H1 (cell line): ENCODE results near the gene SCMH1. TPM values are rescaled to one million over a fixed set of nuclear protein-coding genes. Genes with fewer than 3 reads are reported as not detected.

Source experiments
- CTCF ChIA-PET: fragments of 300-600 bp; sonication (Branson Sonifier 250); formaldehyde crosslinking; loops from one replicate; lab custom pipeline; 2021; ENCODE audit not compliant: partially characterized antibody; lab: Charles Lee
- POLR2A ChIA-PET: fragments of 300-600 bp; sonication (Branson Sonifier 250); formaldehyde crosslinking; loops from one replicate; lab custom pipeline; 2021; ENCODE audit warnings: inconsistent platforms; ENCODE audit not compliant: partially characterized antibody; lab: Charles Lee
- DNase-seq, 2 experiments: peaks; one replicate each; pipeline versions ENCODE4 v3.0.0 to v3.0.0-alpha.2; 2010 to 2022; ENCODE audit warnings: low spot score in 2 of 2, low read depth in 1 of 2, mixed read lengths in 1 of 2
- FAIRE-seq: peaks from 2 replicates; lab custom pipeline; 2011; peaks lifted over from hg19 to GRCh38; lab: Jason Lieb, UNC
- H2AFZ ChIP-seq: 2 replicates; pipeline ENCODE4 v1.8.1; 2012; ENCODE audit warnings: low read length, inconsistent platforms
- H2AK5ac ChIP-seq: 2 replicates; pipeline ENCODE4 v1.6.1; 2013; ENCODE audit warnings: low read depth, low read length
- H2BK120ac ChIP-seq: replicated peaks from 2 replicates; pipeline ENCODE3; 2013; ENCODE audit warnings: low read depth, low read length, inconsistent platforms
- H2BK12ac ChIP-seq: 2 replicates; pipeline ENCODE4 v1.6.1; 2013; ENCODE audit warnings: low read depth, low read length
- H2BK15ac ChIP-seq: 2 replicates; pipeline ENCODE4 v1.6.1; 2013; ENCODE audit warnings: low read length
- H2BK20ac ChIP-seq: 2 replicates; pipeline ENCODE4 v1.6.1; 2013; ENCODE audit warnings: low read length
- H2BK5ac ChIP-seq: 2 replicates; pipeline ENCODE4 v1.6.1; 2013; ENCODE audit warnings: low read depth, low read length
- H3K14ac ChIP-seq: 2 replicates; pipeline ENCODE4 v1.6.1; 2013; ENCODE audit warnings: inconsistent platforms; ENCODE audit not compliant: insufficient read length
- H3K18ac ChIP-seq: 2 replicates; pipeline ENCODE4 v1.6.1; 2013; ENCODE audit warnings: low read length; ENCODE audit errors: extremely low read depth
- H3K23ac ChIP-seq: 2 replicates; pipeline ENCODE4 v1.6.1; 2013; ENCODE audit warnings: inconsistent platforms; ENCODE audit not compliant: insufficient read length
- H3K23me2 ChIP-seq: 2 replicates; pipeline ENCODE4 v1.6.1; 2013; ENCODE audit warnings: low read depth, low read length
- H3K27ac ChIP-seq: 2 replicates; pipeline ENCODE4 v1.6.1; 2011; ENCODE audit warnings: low read depth, low read length, inconsistent platforms
- H3K27me3 ChIP-seq, 4 experiments: replicated peaks in 1 of 4; 1 replicate in 1 of 4; 2 replicates in 3 of 4; pipeline versions ENCODE4 v1.6.1 to v1.8.1; 2011 to 2013; ENCODE audit warnings: low read length in 3 of 4, mild to moderate bottlenecking in 3 of 4, inconsistent platforms in 2 of 4, mixed read lengths in 2 of 4, moderate library complexity in 1 of 4; ENCODE audit not compliant: control insufficient read depth in 3 of 4, insufficient read depth in 3 of 4; ENCODE audit errors: extremely low read depth in 1 of 4
- H3K36me3 ChIP-seq, 4 experiments: 2 replicates each; pipeline versions ENCODE4 v1.6.1 to v1.8.1; 2011 to 2013; ENCODE audit warnings: mild to moderate bottlenecking in 4 of 4, low read length in 3 of 4, moderate library complexity in 2 of 4, control low read depth in 1 of 4, inconsistent platforms in 1 of 4; ENCODE audit not compliant: insufficient read depth in 4 of 4, control insufficient read depth in 2 of 4
- H3K4ac ChIP-seq: replicated peaks from 2 replicates; pipeline ENCODE3; 2013; ENCODE audit warnings: low read length, low read depth, mixed read lengths, inconsistent platforms; ENCODE audit not compliant: insufficient read length
- H3K4me1 ChIP-seq, 4 experiments: replicated peaks in 1 of 4; 1 replicate in 1 of 4; 2 replicates in 3 of 4; pipeline versions ENCODE4 v1.6.1 to v1.8.1; 2011 to 2013; ENCODE audit warnings: low read length in 3 of 4, inconsistent platforms in 2 of 4, mixed read lengths in 1 of 4; ENCODE audit not compliant: insufficient read depth in 4 of 4, control insufficient read depth in 3 of 4
- H3K4me2 ChIP-seq, 2 experiments: 2 replicates each; pipeline versions ENCODE4 v1.6.1 to v1.8.1; 2011 to 2013; ENCODE audit warnings: low read depth in 2 of 2, low read length in 2 of 2, control low read depth in 1 of 2, inconsistent platforms in 1 of 2, mild to moderate bottlenecking in 1 of 2; ENCODE audit not compliant: insufficient read depth in 1 of 2
- H3K4me3 ChIP-seq, 4 experiments: fragments of 200-600, 300-600 bp in 1 of 4; sonication (generic), shearing (Covaris generic), sonication (Bioruptor Twin) in 1 of 4; 2 replicates each; pipeline versions ENCODE4 v1.5.1 to v1.8.1; 2011 to 2016; ENCODE audit warnings: low read length in 4 of 4, low read depth in 3 of 4, control low read depth in 2 of 4, inconsistent platforms in 2 of 4, mild to moderate bottlenecking in 2 of 4, mixed read lengths in 1 of 4, moderate library complexity in 1 of 4; ENCODE audit not compliant: insufficient read depth in 2 of 4; ENCODE audit errors: extremely low read depth in 1 of 4
- H3K56ac ChIP-seq: replicated peaks from 2 replicates; pipeline ENCODE3; 2013; ENCODE audit warnings: low read depth, mild to moderate bottlenecking, mixed read lengths, low read length, inconsistent platforms; ENCODE audit not compliant: insufficient read length
- H3K79me1 ChIP-seq: 2 replicates; pipeline ENCODE4 v1.6.1; 2013; ENCODE audit warnings: low read depth, low read length, control low read depth
- H3K79me2 ChIP-seq, 2 experiments: 2 replicates each; pipeline versions ENCODE4 v1.6.1 to v1.8.1; 2012 to 2013; ENCODE audit warnings: low read length in 2 of 2, mild to moderate bottlenecking in 2 of 2, inconsistent platforms in 1 of 2; ENCODE audit not compliant: insufficient read depth in 2 of 2, control insufficient read depth in 1 of 2
- H3K9ac ChIP-seq, 4 experiments: replicated peaks in 1 of 4; 1 replicate in 1 of 4; 2 replicates in 3 of 4; pipeline versions ENCODE4 v1.6.1 to v1.8.1; 2011 to 2013; ENCODE audit warnings: low read depth in 3 of 4, low read length in 3 of 4, control low read depth in 2 of 4, mild to moderate bottlenecking in 2 of 4, moderate library complexity in 2 of 4, inconsistent platforms in 1 of 4; ENCODE audit errors: extremely low read depth in 1 of 4
- H3K9me3 ChIP-seq, 2 experiments: 2 replicates each; pipeline versions ENCODE4 v1.6.1 to v1.8.1; 2012 to 2013; ENCODE audit warnings: mild to moderate bottlenecking in 2 of 2, moderate library complexity in 2 of 2, control low read depth in 1 of 2, inconsistent platforms in 1 of 2, low read depth in 1 of 2, low read length in 1 of 2, mixed read lengths in 1 of 2; ENCODE audit not compliant: insufficient read depth in 2 of 2
- H4K20me1 ChIP-seq, 2 experiments: replicated peaks in 1 of 2; 2 replicates each; pipeline versions ENCODE3 to v1.8.1; 2011 to 2013; ENCODE audit warnings: inconsistent platforms in 2 of 2, low read length in 2 of 2, mild to moderate bottlenecking in 1 of 2; ENCODE audit not compliant: insufficient read depth in 2 of 2, control insufficient read depth in 1 of 2
- H4K5ac ChIP-seq: 2 replicates; pipeline ENCODE4 v1.6.1; 2013; ENCODE audit warnings: low read length, low read depth, mixed read lengths, inconsistent platforms; ENCODE audit not compliant: insufficient read length
- H4K8ac ChIP-seq: 2 replicates; pipeline ENCODE4 v1.8.0; 2013; ENCODE audit warnings: mild to moderate bottlenecking, moderate library complexity, low read length, inconsistent platforms; ENCODE audit not compliant: insufficient read depth; ENCODE audit errors: extremely low read depth
- H4K91ac ChIP-seq: replicated peaks from 2 replicates; pipeline ENCODE3; 2013; ENCODE audit warnings: low read length, mixed read lengths, inconsistent platforms; ENCODE audit not compliant: insufficient read length
- EGR1 ChIP-seq: IDR thresholded peaks from 2 replicates; pipeline ENCODE4 v1.6.1; 2011; ENCODE audit warnings: low read depth, low read length, borderline replicate concordance
- GABPA ChIP-seq: IDR thresholded peaks from 2 replicates; pipeline ENCODE4 v1.6.1; 2011; ENCODE audit warnings: mild to moderate bottlenecking, low read length, moderate library complexity, borderline replicate concordance; ENCODE audit not compliant: insufficient read depth
- NANOG ChIP-seq: IDR thresholded peaks from 2 replicates; pipeline ENCODE4 v1.6.1; 2011; ENCODE audit warnings: low read length, low read depth, mild to moderate bottlenecking, inconsistent platforms; ENCODE audit not compliant: insufficient read depth, poor library complexity, severe bottlenecking
- NRF1 ChIP-seq: IDR thresholded peaks from 2 replicates; pipeline ENCODE4 v1.6.1; 2011; ENCODE audit warnings: mild to moderate bottlenecking, low read depth, low read length, improper control_type of control experiment
- POLR2AphosphoS5 ChIP-seq: IDR thresholded peaks from 2 replicates; pipeline ENCODE4 v1.6.1; 2011; ENCODE audit warnings: low read depth, low read length
- RNF2 ChIP-seq: fragments of 200-900, 300-1000 bp; sonication (generic); IDR thresholded peaks from 2 replicates; pipeline ENCODE4 v1.7.1; 2016; ENCODE audit warnings: borderline replicate concordance, low read depth, mild to moderate bottlenecking, antibody characterized with exemption, low read length; ENCODE audit not compliant: poor library complexity, severe bottlenecking; ENCODE audit errors: missing control alignments
- SUZ12 ChIP-seq: fragments of 200-600 bp; sonication (generic); IDR thresholded peaks from 2 replicates; pipeline ENCODE4 v1.6.1; 2012; ENCODE audit warnings: mild to moderate bottlenecking, inconsistent platforms, low read length, moderate library complexity, mixed read lengths
- TAF7 ChIP-seq: optimal IDR thresholded peaks from 2 replicates; pipeline ENCODE3; 2011; ENCODE audit warnings: low read depth, mild to moderate bottlenecking, inconsistent platforms, low read length, moderate library complexity, borderline replicate concordance
- TBP ChIP-seq: IDR thresholded peaks from 2 replicates; pipeline ENCODE4 v1.6.1; 2011; ENCODE audit warnings: low read depth, low read length, improper control_type of control experiment
- TEAD4 ChIP-seq: IDR thresholded peaks from 2 replicates; pipeline ENCODE4 v1.6.1; 2012; ENCODE audit warnings: low read depth, low read length, inconsistent platforms, mixed read lengths
- WGBS, 2 experiments: shearing (Covaris generic) in 1 of 2; methylation state at CpG; one replicate each; pipeline versions ENCODE4 v1.1.6 to v1.1.7; 2013 to 2015; ENCODE audit warnings: low lambda C conversion rate in 2 of 2, mixed read lengths in 2 of 2, inconsistent platforms in 1 of 2, low coverage in 1 of 2, missing lambda C conversion rate in 1 of 2; ENCODE audit not compliant: insufficient replicate concordance in 2 of 2, insufficient coverage in 1 of 2, insufficient read length in 1 of 2; ENCODE audit errors: extremely low coverage in 1 of 2, missing lambda C conversion rate in 1 of 2; 5-methylcytosine and 5-hydroxymethylcytosine counted together
- polyA plus RNA-seq, 7 experiments: library from polyadenylated mRNA; depleted of rRNA in 3 of 7; stranded (reverse) in 5 of 7; unstranded in 2 of 7; fragments of >200 nt in 5 of 7; fragments of 200-250 nt in 2 of 7; gene quantifications; 1 replicate in 5 of 7; 2 replicates in 1 of 7; 4 replicates in 1 of 7; pipeline versions ENCODE4 v1.2.1 to v1.2.3, GENCODE V29; 2011 to 2013; ENCODE audit warnings: missing spikeins in 2 of 7, mixed read lengths in 2 of 7
- total RNA-seq: library from RNA; stranded (reverse); fragmentation: NEBNext Ultra II Directional; extraction: Animal tissue kit (Norgen Biotek cat#: 25700); gene quantifications from 2 replicates; pipeline ENCODE4 v1.2.1, GENCODE V29; 2021
- TF ChIP-seq, protein P1 (sequence below): IDR thresholded peaks from 2 replicates; pipeline ENCODE4 v1.6.1; 2011; ENCODE audit warnings: low read depth, mild to moderate bottlenecking, low read length; ENCODE audit not compliant: insufficient read depth

SCMH1 gene
- total and polyA plus RNA-seq, 2 of the 8 experiments (the other 6 are each of a cell fraction or from before 2014, with no cell fraction given): 16.6 to 30.7 TPM

DNA sequence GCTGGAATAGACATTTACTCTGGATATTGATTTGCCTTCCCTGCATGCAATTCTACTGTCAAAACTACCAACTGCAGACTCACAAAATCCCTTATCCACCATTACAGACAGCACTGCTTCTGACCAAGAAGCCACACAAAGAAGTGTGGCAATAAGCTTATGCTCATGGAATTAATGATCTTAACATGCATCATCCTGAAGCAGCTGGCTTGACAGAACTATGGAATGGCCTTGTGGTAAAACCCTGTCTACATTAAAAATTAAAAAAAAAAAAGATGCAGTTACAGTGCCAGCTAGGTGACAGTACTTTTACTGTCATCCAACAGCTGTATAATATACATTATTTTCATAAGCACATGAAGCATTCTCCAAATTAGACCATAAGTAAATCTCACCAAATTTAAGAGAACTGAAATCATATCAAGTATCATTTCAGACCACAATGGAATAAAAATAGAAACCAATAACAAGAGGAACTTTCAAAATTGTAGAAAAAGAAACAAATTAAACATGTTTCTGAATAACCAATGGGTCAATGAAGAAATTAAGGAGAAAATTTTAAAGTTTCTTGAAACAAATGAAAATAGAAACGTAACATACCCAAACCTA, 70.7 kb downstream of the SCMH1 start:
- Histone ChIP-seq H3K4me3 (no peak overlapping the region), H4K5ac (no peak overlapping the region), H3K27me3 (no peaks in the 10 kb centered on the region), H3K36me3 (peaks cover 0 to 13% (median 0%) of the 10 kb centered on the region in 4 experiments; a peak in 2 of 8 replicates), H2BK12ac (no peak overlapping the region), H3K23me2 (no peaks in the 10 kb centered on the region), H4K20me1 (no peaks in the 10 kb centered on the region), H2BK120ac (no peak overlapping the region), H2BK20ac (no peak overlapping the region), H4K91ac (no peak overlapping the region), H3K4me2 (no peak overlapping the region), H3K14ac (no peak overlapping the region), H3K79me1 (no peaks in the 10 kb centered on the region), H2AFZ (no peak overlapping the region), H3K4ac (no peak overlapping the region), H3K56ac (no peak overlapping the region), H2BK5ac (no peak overlapping the region), H4K8ac (no peak overlapping the region), H3K79me2 (no peaks in the 10 kb centered on the region), H3K23ac (no peak overlapping the region), H2BK15ac (no peak overlapping the region), H3K9me3 (peaks cover 18 to 24% of the 10 kb centered on the region in 2 experiments), H3K18ac (no peak overlapping the region), H2AK5ac (no peak overlapping the region), H3K27ac (no peak overlapping the region), H3K9ac (no peak overlapping the region), H3K4me1 (no peaks in the 10 kb centered on the region)
- CTCF ChIA-PET: no interaction called here
- TF ChIP-seq RNF2 (no peak), TAF7 (no peak), POLR2AphosphoS5 (no peak), NANOG (no peak), TBP (no peak), EGR1 (no peak), NRF1 (no peak), TEAD4 (no peak), GABPA (no peak), SUZ12 (no peak)
- TF ChIP-seq, protein P1, sequence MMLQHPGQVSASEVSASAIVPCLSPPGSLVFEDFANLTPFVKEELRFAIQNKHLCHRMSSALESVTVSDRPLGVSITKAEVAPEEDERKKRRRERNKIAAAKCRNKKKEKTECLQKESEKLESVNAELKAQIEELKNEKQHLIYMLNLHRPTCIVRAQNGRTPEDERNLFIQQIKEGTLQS: no peak
- WGBS, 2 experiments: 0% methylated on average over 1 of the region's 1 CpG; no CpG with 5 or more reads in 1 of the 2 experiments
- DNase-seq (no peak), FAIRE-seq (no peak)
- POLR2A ChIA-PET: no interaction called here
